ENCODE results near the gene AQP5. TPM values are rescaled to one million over a fixed set of nuclear protein-coding genes. Genes with fewer than 3 reads are reported as not detected.

Gene AQP5
- total and polyA plus RNA-seq, 11 donors: 0.20 to 0.78 (median 0.51) TPM; not detected in 4

GRCh38 chr12:49980501-49981349, 19.1 kb downstream of the AQP5 start:
- Histone ChIP-seq H3K4me1 (peaks cover 0 to 36% (median 12%) of the 10 kb centered on the region in 12 donors), H3K4me3 (no peak overlapping the region), H3K36me3 (no peaks in the 10 kb centered on the region), H3K27me3 (no peaks in the 10 kb centered on the region), H3K9me3 (no peaks in the 10 kb centered on the region), H3K27ac (no peak overlapping the region)
- ATAC-seq (no peak), DNase-seq (no peak)
- 92 to 97% (median 96%) methylated on average over 10 of the region's 10 CpGs for WGBS, 4 donors
- intact Hi-C loops (cut with DNase I): no loop called here
- TF ChIP-seq CTCF (IDR thresholded peaks at IDR 0.05) (no peak), POLR2A (IDR thresholded peaks at IDR 0.05) (no peak)

GRCh38 chr12:49982246-49983087, 20.8 kb downstream of the AQP5 start:
- intact Hi-C loops (cut with DNase I): no loop called here
- Histone ChIP-seq H3K4me1 (peaks cover 0 to 34% (median 12%) of the 10 kb centered on the region in 12 donors), H3K9me3 (no peaks in the 10 kb centered on the region), H3K4me3 (no peak overlapping the region), H3K27ac (peak overlapping the region in 2 of 12 donors; percentile 26 to 77), H3K36me3 (no peaks in the 10 kb centered on the region), H3K27me3 (no peaks in the 10 kb centered on the region)
- no peak for DNase-seq
- ATAC-seq: no peak
- TF ChIP-seq CTCF (IDR thresholded peaks at IDR 0.05) (no peak), POLR2A (IDR thresholded peaks at IDR 0.05) (no peak)
- WGBS, 4 donors: 84 to 92% (median 88%) methylated on average over 7 of the region's 7 CpGs

- H3K4me1 ChIP-seq: peaks cover 0 to 41% (median 12%) of the 10 kb centered on the region in 12 donors
- 1 to 5% (median 3%) methylated on average over 8 of the region's 8 CpGs for WGBS, 4 donors
- H3K4me3 ChIP-seq: peak overlapping the region in 2 of 12 donors; percentile 2 to 19
Measured at GRCh38 chr12:49983892-49984291, 22.2 kb downstream of the AQP5 start.

More at GRCh38 chr12:49983892-49984291, 22.2 kb downstream of the AQP5 start:
- intact Hi-C loops (cut with DNase I): no loop called here
- TF ChIP-seq CTCF (IDR thresholded peaks at IDR 0.05) (no peak), POLR2A (IDR thresholded peaks at IDR 0.05) (no peak)
- Histone ChIP-seq H3K9me3 (no peaks in the 10 kb centered on the region), H3K27me3 (no peaks in the 10 kb centered on the region), H3K27ac (peak overlapping the region in 6 of 12 donors; percentile 2 to 60 (median 30)), H3K36me3 (no peaks in the 10 kb centered on the region)
- DNase-seq (no peak), ATAC-seq (peak; percentile 59 to 90 (median 85))
